ENCODE results near the gene PPP2R2C.

Gene PPP2R2C

DNA sequence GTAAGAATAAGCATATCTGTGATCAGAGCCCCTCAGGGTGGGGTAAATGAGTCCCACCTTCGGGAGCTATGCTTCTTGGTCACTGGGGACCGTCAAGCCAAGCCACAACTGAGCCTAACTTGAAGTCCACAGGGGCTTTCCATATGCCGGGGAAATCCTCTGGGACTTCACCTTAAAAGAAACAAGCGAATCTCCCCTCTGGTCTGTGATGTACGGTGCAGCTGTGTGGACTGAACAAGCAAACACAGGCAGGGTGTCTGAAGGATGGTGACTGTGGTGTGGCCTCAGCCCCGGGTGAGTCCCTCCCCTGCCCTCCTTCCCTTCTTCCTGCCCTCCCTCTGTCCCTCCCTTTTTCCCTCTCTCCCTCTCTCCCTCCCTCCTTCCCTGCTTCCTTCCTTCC lies 29.7 kb upstream of the PPP2R2C start:
- no peak overlapping the region for H3K4me3 ChIP-seq (ENCODE audit: low read length, poor library complexity, severe bottlenecking)
- H3K36me3 ChIP-seq (ENCODE audit: insufficient read depth, low read length) = no peaks in the 10 kb centered on the region
- no peaks in the 10 kb centered on the region for H3K27me3 ChIP-seq (ENCODE audit: insufficient read depth, low read length, poor library complexity, severe bottlenecking)
- H3F3A ChIP-seq (ENCODE audit: low read depth) = no peaks in the 10 kb centered on the region
- no peaks in the 10 kb centered on the region for H3K4me1 ChIP-seq (ENCODE audit: insufficient read depth, low read length, poor library complexity, severe bottlenecking)
- no peaks in the 10 kb centered on the region for H3K9me2 ChIP-seq (replicated peaks; ENCODE audit: low read depth, low read length)
- no peaks in the 10 kb centered on the region for H3K79me2 ChIP-seq (ENCODE audit: insufficient read depth, low read length)
- TF ChIP-seq EZH2phosphoT487 (IDR thresholded peaks at IDR 0.05; ENCODE audit: borderline replicate concordance) (no peak), CTCF (conservative IDR thresholded peaks at IDR 0.05; ENCODE audit: low read length) (no peak)
- H2AFZ ChIP-seq (ENCODE audit: low read length) = no peak overlapping the region
- H3K4me2 ChIP-seq (ENCODE audit: low read depth, low read length, poor library complexity, severe bottlenecking) = no peak overlapping the region
- no peak overlapping the region for H3K9ac ChIP-seq (ENCODE audit: low read depth, low read length, poor library complexity, severe bottlenecking)
- H4K20me1 ChIP-seq (ENCODE audit: insufficient read depth, low read length, poor library complexity, severe bottlenecking) = no peaks in the 10 kb centered on the region
- peaks cover 13% of the 10 kb centered on the region; the same call in 1 of the 2 replicates for H3K9me3 ChIP-seq (ENCODE audit: insufficient read depth, low read depth, low read length)

DNA sequence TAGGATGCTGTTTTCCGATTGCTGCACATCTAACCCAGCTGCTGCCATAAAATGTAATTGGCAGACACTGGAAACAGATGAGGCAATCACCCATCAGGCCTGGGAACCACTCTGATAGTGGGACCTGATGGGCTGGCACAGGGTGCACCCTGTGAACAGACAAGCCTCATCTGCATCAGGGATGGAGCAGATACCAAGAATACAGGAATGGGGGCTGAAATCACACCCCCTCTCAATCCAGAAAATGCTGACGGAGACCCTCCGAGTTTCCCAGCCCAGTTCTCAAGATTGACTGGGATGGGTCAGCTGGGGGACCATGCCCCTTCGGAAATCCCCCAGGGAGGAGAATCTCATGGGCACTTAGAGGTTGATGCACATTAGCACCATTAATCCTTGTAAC lies 28.8 kb upstream of the PPP2R2C start:
- Histone ChIP-seq H3K9me3 (ENCODE audit: insufficient read depth, low read depth, low read length) (peaks cover 12% of the 10 kb centered on the region; the same call in 1 of the 2 replicates), H3K27me3 (ENCODE audit: insufficient read depth, low read length, poor library complexity, severe bottlenecking) (no peaks in the 10 kb centered on the region), H3K4me2 (ENCODE audit: low read depth, low read length, poor library complexity, severe bottlenecking) (no peak overlapping the region), H3F3A (ENCODE audit: low read depth) (no peaks in the 10 kb centered on the region), H3K36me3 (ENCODE audit: insufficient read depth, low read length) (no peaks in the 10 kb centered on the region), H3K4me3 (ENCODE audit: low read length, poor library complexity, severe bottlenecking) (no peak overlapping the region), H3K4me1 (ENCODE audit: insufficient read depth, low read length, poor library complexity, severe bottlenecking) (no peaks in the 10 kb centered on the region), H3K9me2 (replicated peaks; ENCODE audit: low read depth, low read length) (no peaks in the 10 kb centered on the region), H3K79me2 (ENCODE audit: insufficient read depth, low read length) (no peaks in the 10 kb centered on the region), H2AFZ (ENCODE audit: low read length) (no peak overlapping the region), H4K20me1 (ENCODE audit: insufficient read depth, low read length, poor library complexity, severe bottlenecking) (no peaks in the 10 kb centered on the region), H3K9ac (ENCODE audit: low read depth, low read length, poor library complexity, severe bottlenecking) (no peak overlapping the region)
- TF ChIP-seq EZH2phosphoT487 (IDR thresholded peaks at IDR 0.05; ENCODE audit: borderline replicate concordance) (no peak), CTCF (conservative IDR thresholded peaks at IDR 0.05; ENCODE audit: low read length) (no peak)

DNA sequence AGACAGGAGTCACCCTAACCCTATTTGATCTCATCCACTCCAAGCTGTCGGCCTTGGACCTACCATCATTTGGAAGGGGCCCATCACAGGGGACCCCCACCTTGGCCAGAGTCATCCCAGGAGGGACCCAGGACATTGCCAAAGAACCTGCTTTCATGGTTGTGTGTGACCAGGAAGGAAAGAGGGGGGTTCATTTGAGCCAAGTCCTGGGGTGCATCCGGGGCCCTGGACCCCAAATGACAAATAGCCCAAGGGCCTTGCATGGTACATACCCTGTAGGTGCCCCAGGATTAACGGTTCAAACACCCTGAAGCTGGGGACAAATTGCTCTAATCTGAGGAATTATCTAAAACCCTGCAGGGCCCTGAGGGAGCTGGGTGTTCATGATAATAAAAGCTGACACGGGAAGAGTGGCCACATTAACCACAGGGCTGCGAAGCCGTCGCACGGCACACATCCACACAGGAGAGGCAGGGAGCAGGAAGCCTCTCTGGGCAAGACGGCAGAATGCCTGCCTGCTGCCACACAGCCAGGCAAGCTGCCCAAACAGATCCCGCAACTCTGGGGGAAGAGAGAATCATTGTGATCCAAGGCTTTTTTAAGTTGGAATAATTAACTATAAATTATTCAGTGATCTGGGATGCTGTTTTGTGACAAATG lies 28.2 kb upstream of the PPP2R2C start:
- Histone ChIP-seq H3K9me2 (replicated peaks; ENCODE audit: low read depth, low read length) (no peaks in the 10 kb centered on the region), H3K27me3 (ENCODE audit: insufficient read depth, low read length, poor library complexity, severe bottlenecking) (no peaks in the 10 kb centered on the region), H3K36me3 (ENCODE audit: insufficient read depth, low read length) (no peaks in the 10 kb centered on the region), H3K9me3 (ENCODE audit: insufficient read depth, low read depth, low read length) (peaks cover 12% of the 10 kb centered on the region; the same call in 1 of the 2 replicates), H3K4me2 (ENCODE audit: low read depth, low read length, poor library complexity, severe bottlenecking) (no peak overlapping the region), H3K9ac (ENCODE audit: low read depth, low read length, poor library complexity, severe bottlenecking) (no peak overlapping the region), H3K79me2 (ENCODE audit: insufficient read depth, low read length) (no peaks in the 10 kb centered on the region), H2AFZ (ENCODE audit: low read length) (no peak overlapping the region), H3F3A (ENCODE audit: low read depth) (no peaks in the 10 kb centered on the region), H3K4me1 (ENCODE audit: insufficient read depth, low read length, poor library complexity, severe bottlenecking) (no peaks in the 10 kb centered on the region), H4K20me1 (ENCODE audit: insufficient read depth, low read length, poor library complexity, severe bottlenecking) (no peaks in the 10 kb centered on the region), H3K4me3 (ENCODE audit: low read length, poor library complexity, severe bottlenecking) (no peak overlapping the region)
- TF ChIP-seq CTCF (conservative IDR thresholded peaks at IDR 0.05; ENCODE audit: low read length) = no peak
- TF ChIP-seq EZH2phosphoT487 (IDR thresholded peaks at IDR 0.05; ENCODE audit: borderline replicate concordance) = no peak
